Superior temporal gyrus (tissue), 1 donor: ENCODE measurements around the gene MYH16.
"Not testable (repeated sequence)": the region's sequence is repeated elsewhere in the genome, so short reads cannot be mapped to it uniquely, and the experiment has no call there.

ENCODE experiments used
- DNase-seq: peaks from one replicate; pipeline ENCODE4 v3.0.0-alpha.2; 2016; ENCODE audit errors: extremely low spot score

The MYH16 gene

DNA sequence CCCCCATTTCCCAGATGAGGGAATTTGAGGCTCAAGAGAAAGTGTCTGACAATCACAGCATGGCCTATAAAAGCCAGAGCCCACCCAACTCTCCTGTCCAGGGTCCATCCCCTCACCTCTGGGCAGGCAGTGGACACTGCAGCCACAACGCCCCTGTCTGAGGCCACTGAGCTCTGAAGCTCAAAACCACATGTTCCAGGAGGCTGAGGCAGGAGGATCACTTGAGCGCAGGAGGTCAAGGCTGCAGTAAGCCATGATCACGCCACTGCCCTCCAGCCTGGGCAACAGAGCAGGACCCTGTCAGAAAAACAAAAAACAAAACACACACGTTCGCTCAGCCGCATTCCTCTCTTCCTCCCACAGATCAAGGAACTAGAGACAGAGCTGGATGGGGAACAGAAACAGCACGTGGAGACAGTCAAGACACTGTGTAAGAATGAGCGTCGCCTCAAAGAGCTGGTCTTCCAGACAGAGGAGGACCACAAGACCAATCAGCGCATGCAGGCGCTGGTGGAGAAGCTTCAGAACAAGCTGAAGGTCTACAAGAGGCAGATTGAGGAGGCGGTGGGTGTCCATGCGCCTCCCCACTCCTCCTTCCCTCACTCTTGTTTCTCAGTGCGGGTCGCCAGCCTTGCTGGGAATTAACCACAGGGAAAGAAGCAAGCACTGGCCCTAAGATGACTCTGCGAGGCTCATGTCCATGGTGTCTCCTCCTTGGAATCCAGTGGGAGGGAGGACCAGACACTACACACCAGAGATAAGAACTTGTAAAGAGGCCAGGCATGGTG lies 33.0 kb downstream of the MYH16 start:
- DNase-seq: no peak

DNA sequence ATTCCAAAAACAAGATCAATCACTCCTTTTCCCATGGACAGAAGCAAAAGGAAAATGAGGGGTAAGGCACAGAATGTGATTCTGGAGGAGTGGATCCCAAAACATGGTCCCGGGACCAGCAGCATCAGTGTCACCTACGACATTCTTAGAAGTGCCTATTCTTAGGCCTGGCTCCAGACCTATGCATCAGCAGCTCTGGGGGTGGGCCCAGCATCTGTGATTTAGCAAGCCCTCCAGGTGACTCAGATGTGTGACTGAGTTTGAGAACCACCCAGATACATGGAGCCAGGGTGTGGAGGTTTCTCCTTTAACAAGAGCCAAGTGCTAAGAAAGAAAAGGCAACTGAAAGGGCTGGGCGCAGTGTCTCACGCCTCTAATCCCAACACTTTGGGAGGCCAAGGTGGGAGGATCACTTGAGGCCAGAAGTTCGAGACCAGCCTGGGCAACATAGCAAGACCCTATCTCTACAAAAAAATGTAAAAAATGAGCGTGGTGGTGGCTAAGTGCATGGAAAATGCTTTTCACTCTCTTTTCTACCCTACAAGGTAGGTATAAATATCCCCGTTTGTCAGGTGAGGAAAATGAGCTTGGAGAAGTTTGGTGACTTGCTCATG lies 35.9 kb downstream of the MYH16 start:
- DNase-seq: peak; percentile 27

DNA sequence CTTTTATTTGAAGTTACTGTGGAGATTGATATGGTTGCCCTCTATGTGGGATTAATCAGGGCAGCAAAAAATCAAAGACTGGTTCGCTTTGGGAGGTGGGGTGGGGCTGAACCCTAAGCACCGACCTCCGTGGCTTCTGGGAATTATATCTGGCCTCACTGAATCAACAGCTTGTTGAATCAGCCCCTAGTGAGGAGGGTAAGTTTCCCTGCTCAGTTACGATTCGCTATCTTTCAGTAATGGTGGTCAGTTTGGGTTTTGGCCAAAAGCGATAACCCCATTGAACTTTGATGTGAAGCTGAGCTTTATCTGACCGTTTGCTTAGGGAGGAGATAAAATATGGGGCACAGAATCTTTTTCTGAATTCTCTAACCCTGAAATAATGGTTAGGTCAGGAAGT lies 36.5 kb downstream of the MYH16 start:
- DNase-seq: no peak

DNA sequence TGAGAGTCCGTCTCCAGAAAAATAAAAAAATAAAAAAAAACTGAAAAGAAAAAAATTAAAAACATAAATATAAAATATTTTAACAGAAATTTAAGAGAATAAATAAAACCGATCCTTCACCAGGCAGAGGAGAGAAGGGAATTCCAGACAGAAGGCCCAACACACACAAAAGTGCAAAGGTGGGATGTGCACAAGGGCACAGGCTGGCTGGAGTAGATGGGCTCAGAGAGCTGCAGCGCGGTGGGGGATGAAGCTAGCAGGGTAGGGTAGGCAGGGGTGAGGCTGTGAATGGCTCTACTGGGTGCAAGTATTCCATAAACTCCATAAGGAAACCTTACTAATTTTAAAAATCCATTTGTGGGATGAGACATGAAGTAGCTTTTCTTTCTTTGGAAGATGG lies 37.4 kb downstream of the MYH16 start:
- no peak for DNase-seq

DNA sequence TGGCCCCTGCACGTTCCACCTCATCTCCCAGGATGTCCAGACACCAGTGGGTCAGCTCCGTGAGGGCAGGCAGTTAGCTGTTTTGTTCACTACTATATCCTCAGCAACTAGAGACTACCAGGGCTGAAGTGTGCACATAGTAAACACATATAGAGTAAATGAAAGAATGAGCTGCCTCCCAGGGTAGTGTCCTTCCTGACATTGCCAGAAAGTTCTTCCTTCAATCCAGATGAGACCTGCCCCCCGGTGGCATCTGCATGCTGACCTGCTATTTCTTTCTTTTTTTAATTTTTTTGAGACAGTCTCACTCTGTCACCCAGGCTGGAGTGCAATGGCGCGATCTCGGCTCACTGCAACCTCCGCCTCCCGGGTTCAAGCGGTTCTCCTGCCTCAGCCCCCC lies 39.1 kb downstream of the MYH16 start:
- no peak for DNase-seq

DNA sequence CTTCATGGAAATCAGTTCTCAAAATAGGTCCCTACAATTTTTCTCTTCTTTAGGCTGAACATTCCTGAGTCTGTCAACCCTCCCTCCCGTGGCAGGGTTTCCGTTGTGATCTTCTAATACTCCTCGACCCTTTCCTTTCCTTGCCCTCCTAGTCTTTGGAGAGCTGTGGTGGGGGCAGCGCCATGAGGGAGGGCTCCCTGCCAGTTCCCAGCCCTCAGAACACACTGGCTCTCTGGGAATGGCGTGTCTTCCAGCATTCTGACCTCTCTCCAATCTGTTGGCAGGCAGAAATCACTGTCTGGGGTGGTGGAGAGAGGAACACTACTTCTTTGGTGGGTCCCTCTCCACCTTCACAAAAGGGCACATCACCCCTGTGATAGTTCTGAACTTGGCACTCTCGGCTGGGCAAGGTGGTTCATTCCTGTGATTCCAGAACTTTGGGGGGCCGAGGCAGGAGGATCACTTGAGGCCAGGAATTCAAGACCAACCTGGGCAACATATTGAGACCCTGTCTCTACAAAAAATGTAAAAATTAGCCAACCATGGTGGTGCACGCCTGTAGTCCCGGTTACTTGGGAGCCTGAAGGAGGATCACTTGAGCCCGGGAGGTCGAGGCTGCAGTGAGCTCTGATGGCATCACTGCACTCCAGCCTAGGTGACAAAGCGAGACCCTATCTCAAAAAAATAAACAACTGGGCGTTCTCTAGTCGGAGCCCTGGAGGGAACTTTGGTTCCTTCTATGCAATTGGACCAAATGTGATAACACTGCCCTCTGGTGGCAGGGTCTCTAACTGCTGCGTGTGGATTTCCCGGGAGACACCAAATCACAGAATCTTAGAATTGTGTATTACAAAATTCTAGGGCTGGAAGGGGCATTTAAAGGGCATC lies 39.9 kb downstream of the MYH16 start:
- peak; percentile 93 for DNase-seq

DNA sequence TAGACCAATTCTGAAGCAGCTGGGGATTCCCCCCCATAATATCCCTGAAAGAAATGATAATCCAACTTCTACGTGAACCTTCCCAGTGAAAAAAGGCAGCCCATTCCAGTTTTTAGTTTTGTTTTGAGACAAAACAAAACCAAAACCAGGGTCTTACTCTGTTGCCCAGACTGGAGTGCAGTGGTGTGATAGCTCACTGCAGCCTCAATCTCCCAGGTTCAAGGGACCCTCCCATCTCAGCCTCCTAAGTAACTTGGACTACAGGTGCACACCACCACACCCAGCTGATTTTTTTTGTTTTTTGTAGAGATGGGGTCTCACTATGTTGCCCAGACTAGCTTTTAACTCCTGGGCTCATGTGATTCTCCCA lies 40.5 kb downstream of the MYH16 start:
- DNase-seq: no peak

DNA sequence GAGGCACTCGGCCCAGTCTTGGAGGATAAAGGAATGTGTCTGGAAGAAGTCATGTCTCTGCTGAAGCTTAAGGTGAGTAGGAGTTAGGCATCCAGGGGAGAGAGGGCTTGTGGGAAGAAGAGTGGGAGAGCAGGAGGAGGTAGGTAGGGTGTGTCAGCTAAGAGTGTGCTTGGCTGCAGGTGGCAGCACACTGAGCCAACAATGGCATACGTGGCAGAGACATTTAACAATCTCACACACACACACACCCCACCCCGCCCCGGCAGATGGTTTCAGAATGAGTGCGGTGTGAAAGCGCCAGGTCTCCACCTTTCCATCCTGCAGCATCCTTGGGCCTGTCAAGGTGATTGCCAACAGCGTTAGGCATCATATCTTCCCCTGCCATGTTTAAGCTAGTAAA lies 41.9 kb downstream of the MYH16 start:
- DNase-seq: no peak

DNA sequence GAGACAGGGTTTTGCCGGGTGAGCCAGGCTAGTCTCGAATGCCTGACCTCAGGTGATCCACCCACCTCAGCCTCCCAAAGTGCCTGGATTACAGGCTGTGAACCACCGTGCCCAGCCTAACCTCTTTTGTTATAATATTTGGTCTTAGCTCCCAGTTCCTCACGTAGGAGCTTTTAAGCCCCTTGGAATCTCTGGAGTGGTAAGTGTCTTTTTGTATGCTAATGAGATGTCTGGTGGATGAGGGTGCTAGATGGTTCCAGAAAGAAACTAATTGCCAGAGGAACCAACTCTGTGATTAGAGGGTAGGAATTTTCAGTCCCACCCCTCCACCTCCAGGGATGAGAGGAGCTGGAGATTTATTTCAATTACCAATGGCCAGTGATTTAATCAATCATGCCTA lies 47.7 kb downstream of the MYH16 start:
- no peak for DNase-seq

DNA sequence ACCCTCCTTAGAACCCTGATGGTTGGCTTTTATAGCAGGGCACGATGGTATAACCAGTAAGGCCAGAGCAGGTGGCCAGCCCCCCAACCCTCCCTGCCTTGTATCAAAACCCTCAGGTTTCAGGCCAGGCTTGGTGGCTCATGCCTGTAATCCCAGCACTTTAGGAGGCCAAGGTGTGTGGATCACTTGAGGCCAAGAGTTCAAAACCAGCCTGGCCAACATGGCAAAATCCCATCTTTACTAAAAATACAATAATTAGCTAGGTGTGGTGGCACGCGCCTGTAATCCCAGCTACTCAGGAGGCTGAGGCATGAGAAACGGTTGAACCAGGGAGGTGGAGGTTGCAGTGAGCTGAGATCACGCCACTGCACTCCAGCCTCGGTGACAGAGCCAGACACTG lies 50.0 kb downstream of the MYH16 start:
- not testable (repeated sequence) for DNase-seq

DNA sequence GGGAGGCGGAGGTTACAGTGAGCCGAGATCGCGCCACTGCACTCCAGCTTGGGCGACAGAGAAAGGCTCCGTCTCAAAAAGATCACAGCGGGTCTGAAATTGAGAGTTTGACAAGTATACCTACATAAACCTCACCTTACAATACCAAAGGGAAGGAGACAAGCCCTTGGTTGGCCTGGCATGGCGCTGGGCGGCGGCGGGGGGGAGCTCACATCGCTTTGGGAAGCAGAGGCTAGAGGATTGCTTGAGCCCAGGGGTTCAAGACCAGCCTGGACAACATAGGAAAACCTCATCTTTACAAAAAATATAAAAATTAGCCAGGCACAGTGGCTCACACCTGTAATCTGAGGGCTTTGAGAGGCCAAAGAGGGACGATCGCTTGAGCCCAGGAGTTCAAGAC lies 51.9 kb downstream of the MYH16 start:
- DNase-seq: no peak

DNA sequence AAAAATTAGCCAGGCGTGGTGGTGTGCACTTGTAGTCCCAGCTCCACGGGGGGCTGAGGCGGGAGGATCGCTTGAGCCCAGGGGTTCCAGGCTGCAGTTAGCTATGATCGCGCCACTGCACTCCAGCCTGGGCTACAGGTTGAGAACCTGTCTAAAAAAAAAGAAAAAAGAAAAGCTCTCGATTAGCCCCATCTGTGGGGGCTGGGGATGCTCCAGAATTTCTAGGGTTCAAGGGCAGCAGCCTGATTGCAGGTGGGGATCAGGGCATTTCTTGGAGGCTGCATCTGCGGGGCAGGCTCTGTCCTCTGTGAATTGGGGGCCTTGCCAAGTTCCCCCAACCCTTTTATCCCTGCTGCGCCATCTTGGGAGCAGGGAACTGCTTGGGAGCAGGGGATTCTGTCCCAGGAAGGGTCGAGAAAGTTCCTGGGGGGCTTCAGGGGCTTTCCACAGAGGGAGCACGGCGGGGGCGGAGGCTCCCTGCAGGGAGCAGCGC lies 52.4 kb downstream of the MYH16 start:
- DNase-seq: no peak

DNA sequence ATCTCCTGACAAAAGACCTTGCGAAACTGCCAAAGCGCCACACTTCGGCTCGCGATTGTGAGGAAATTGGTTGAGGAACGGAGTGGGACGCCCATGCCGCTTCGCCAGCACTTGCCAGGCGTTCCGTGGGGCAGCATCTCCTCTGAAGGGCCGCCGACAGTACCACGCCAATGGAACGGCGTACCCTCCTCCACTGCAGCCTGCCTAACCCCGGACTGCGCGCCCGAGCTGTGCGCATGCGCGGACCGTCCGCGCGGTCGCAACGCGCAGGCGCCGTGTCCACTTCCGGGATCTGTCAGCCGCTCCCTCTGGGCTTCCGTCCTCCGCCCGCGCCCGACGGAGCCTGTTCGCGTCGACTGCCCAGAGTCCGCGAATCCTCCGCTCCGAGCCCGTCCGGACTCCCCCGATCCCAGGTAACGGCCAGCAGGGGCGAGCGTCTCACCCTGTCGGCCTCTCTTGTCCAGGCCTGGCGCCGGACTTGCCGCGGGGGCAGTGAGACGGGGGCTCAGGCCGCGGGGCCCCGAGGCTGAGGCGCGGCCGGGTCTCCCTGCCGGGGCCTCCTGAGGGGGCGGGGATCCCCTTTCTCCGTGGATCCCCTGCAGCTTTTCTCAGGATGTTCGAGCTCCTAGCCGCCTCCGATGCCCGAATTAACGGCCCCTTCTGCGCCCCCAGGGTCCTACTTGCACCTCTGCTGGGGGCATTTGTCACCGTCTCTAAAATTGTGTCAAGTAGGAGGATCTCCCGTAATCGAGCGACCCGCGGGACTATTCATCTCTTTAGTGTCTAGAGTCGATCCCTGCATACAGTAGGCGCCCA lies 53.2 kb downstream of the MYH16 start, which contains the start of gene ARPC1A:
Gene ARPC1A, plus strand, starts transcription at position 307 of the 816 bp plus-strand sequence. CDS start 7,456 bp downstream, outside the sequence.
- peak; percentile 92 for DNase-seq

DNA sequence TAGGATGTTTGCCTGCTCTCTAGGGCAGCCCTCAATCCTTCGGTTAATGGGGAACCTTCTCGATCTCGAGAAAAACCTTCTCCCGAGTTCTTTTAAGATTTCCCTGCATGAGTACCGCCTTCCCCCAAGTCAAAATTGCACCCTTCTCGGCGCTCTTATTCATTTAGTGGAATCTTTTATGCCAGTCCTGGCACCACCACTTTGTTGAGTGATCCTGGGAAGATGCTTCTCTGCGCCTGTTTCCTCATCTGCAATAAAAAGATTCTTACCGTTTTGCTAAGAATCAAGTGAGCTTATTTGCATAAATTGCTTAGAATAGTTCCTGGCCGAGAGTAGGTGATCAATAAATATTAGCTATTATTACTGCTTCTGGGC lies 53.8 kb downstream of the MYH16 start:
- no peak for DNase-seq

DNA sequence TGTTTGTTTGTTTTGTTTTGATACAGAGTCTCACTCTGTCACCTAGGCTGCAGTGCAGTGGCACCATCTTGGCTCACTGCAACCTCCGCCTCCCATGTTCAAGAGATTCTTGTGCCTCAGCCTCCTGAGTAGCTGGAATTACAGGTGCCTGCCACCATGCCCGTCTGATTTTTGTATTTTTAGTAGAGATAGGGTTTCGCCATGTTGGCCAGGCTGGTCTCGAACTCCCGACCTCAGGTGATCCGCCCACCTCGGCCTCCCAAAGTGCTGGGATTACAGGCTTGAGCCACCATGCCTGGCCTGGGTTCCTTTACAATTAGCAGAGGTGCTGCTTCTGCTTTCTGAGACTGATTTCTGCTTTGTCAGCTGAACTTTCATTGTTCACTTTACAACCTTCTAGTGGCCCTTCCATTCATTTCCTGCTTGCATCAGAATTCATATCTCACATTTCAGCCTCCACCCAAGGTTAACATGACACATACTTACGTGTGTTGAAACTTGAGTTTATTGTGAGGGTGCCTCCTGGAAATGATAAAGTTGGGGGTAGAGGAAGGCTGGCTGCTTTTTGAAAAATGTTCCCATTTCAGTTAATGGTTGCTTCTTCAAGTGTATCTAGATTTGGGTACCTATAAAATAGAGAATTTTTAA lies 57.8 kb downstream of the MYH16 start:
- DNase-seq: not testable (repeated sequence)

DNA sequence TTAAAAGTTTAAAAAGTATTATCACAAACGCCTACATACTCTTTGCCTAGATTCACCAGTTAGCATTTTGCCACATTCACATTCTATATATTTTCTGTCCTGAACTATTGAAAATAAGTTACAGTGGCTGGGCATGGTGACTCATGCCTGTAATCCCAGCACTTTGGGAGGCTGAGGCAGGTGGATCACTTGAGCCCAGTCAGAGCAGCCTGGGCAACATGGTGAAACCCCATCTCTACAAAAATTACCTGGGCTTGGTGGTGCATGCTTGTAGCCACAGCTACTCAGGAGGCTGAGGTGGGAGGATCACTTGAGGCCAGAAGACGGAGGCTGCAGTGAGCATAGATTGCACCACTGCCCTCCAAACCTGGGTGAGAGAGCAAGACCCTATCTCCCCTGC lies 58.4 kb downstream of the MYH16 start:
- DNase-seq: no peak

DNA sequence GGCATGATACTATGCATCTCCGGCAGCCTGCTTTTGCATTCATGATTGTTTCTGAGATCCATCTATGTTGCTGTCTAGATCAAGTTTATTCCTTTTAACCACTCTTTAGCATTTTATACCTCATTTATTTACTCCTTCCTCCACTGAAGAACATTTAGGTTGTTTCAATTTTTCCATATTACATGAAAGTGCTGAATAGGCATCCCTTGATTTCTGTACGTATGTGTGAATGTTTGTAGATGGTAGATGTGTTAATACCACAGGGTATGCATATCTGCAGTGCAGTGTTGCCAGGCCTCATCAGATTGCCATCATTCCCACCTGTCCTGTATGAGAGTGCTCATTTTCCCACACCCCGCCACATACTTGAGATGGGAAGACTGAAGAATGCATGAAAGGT lies 67.0 kb downstream of the MYH16 start:
- DNase-seq: no peak

DNA sequence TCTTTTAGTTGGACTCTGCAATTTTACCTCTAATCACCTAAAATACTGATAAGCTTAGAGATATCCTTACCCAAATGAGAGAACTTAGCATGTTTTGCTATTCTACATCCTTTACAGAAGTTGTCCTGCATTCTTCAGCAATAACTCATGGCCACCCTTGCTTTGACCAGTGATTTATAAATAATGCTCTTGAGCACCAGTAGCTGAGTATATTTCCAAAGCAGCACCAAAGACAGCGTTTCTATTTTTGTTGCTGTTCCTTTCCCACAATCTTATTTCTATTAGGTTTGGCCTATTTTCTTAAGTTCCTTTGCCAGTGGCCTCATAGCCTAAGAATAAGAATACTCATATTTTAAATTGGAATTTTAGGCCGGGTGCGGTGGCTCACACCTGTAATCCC lies 68.0 kb downstream of the MYH16 start:
- no peak for DNase-seq

DNA sequence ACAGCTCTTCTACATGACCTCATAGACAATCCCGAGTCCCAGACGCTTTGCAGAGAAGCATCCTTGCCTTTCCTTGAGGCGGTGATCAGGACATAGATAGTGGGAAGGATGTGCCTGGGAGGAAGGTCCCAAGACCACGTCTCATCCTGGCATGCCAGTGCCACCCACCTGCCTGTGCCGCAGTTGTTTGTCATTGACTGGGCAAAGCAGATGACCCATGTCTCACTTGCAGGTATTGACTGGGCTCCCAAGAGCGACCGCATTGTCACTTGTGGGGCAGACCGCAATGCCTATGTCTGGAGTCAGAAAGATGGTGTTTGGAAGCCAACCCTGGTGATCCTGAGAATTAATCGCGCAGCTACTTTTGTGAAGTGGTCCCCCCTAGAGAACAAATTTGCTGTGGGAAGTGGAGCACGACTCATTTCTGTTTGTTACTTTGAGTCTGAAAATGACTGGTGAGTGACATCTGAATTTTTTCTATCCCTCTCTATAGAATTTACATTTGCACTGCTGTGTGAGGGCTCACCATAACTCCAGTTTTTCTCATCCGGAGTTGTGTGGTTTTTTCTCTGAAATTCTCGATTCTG lies 71.5 kb downstream of the MYH16 start:
- DNase-seq: no peak

DNA sequence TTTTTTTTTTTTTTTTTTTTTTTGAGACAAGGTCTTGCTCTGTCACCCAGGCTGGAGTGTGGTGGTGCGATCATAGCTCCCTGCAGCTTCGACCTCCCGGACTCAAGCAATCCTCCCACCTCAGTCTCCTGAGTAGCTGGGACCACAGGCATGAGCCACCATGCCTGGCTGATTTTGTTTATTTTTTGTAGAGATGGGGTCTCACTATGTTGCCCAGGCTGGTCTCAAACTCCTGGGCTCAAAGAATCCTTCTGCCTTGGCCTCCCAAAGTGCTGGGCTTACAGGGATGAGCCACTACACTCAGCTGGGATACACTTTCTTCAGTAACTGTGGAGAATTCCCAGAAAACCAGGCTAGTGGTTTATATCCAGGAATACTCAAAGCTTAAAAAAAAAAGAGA lies 78.0 kb downstream of the MYH16 start:
- not testable (repeated sequence) for DNase-seq

DNA sequence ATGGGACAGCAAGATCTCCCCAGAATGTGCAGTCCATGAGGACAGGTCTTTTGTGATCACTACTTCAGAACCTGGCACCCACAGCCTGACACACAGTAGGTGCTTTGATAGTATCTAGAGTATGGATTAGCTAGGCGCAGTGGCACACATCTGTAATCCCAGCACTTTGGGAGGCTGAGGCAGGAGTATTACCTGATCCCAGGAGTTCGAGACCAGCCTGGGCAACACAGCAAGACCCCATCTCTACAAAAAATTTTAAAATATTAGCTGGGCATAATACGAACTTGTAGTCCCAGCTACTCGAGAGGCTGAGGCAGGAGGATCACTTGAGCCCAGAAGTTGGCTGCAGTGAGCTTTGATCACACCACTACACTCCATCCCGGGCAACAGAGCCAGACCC lies 79.6 kb downstream of the MYH16 start:
- DNase-seq: no peak
